ENCODE measurements around the gene JAZF1. TPM values are rescaled to one million over a fixed set of nuclear protein-coding genes. Genes with fewer than 3 reads are reported as not detected.

JAZF1 gene
- total and polyA plus RNA-seq, 2 of the 4 experiments (the other 2 are of a cell fraction), result 8.4 to 10.5 TPM

DNA sequence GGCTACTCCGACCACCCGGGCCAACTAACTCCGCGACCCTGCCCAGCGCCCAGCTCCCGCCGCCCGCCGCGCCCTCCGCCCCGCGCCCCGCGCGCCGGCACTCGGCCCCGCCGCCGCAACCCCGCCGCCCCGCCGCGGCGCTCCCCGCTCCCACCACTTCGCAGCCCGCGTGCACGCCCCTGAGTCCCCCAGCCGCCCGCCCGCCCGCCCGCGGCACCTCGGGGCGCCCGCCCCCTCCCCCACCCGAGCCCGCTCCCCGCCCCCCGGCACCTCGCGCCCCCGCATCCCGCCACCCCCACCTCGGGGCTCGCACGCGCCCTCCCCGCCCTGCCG, 598 bp downstream of the JAZF1 start:
- H3K9me1 ChIP-seq (ENCODE audit: insufficient read depth, low read length), result peaks cover 15% of the 10 kb centered on the region
- BruUV-seq (replicated peaks), result no TSS peak
- H2AFZ ChIP-seq (replicated peaks; ENCODE audit: low read length, poor library complexity), result peak overlapping the region; percentile 81
- H3K4me3 ChIP-seq (ENCODE audit: insufficient read depth, low read depth, low read length), result peak overlapping the region; percentile 100
- no peak overlapping the region for H3K14ac ChIP-seq (replicated peaks; ENCODE audit: low read depth, low read length)
- peaks cover 24% of the 10 kb centered on the region for H3K4me1 ChIP-seq (ENCODE audit: control insufficient read depth, insufficient read depth, low read length)
- no peak overlapping the region for H3K4me2 ChIP-seq (ENCODE audit: low read depth, low read length)
- no peaks in the 10 kb centered on the region for H3K36me3 ChIP-seq (ENCODE audit: control insufficient read depth, insufficient read depth, low read length)
- ChIA-PET POLR2A (ENCODE audit: unreplicated experiment) (no interaction called here), CTCF (no interaction called here)
- intact Hi-C loops (cut with micrococcal nuclease), result no loop called here
- no peak overlapping the region for H3K56ac ChIP-seq (ENCODE audit: extremely low read depth, insufficient read depth, low read length)
- dilution Hi-C loops (cut with HindIII; ENCODE audit: low sequenced_read_pairs, unreplicated experiment), result no loop called here
- H2AK9ac ChIP-seq (replicated peaks; ENCODE audit: low read depth, low read length, poor library complexity), result no peak overlapping the region
- H4K5ac ChIP-seq (ENCODE audit: low read depth, low read length), result no peak overlapping the region
- no peak overlapping the region for H3K9ac ChIP-seq (ENCODE audit: low read depth, low read length)
- no peak overlapping the region for H3K4ac ChIP-seq (ENCODE audit: low read depth, low read length)
- H3K27ac ChIP-seq (ENCODE audit: insufficient read depth, low read length), result peak overlapping the region; percentile 98; the same call in 1 of the 2 replicates
- no peak for DNase-seq
- H3K27me3 ChIP-seq (ENCODE audit: control insufficient read depth, insufficient read depth, low read length), result no peaks in the 10 kb centered on the region
- peaks cover 5% of the 10 kb centered on the region; the same call in 1 of the 2 replicates for H4K20me1 ChIP-seq (ENCODE audit: insufficient read depth, low read length)
- peaks cover 21 to 32% of the 10 kb centered on the region in 2 experiments for H3K79me1 ChIP-seq (ENCODE audit: low read depth in 1 of 2, low read length in 2 of 2)
- no peak overlapping the region for H3K18ac ChIP-seq (ENCODE audit: low read depth, low read length)
- no peak overlapping the region for H2AK5ac ChIP-seq (ENCODE audit: low read depth, low read length)
- peak; percentile 15 for ATAC-seq (ENCODE audit: low read depth)
- H2BK5ac ChIP-seq (ENCODE audit: low read depth, low read length, poor library complexity, severe bottlenecking), result peak overlapping the region; percentile 89
- H4K91ac ChIP-seq (ENCODE audit: insufficient read depth, low read depth, low read length), result no peak overlapping the region
- H2BK120ac ChIP-seq (ENCODE audit: low read depth, low read length), result no peak overlapping the region
- in situ Hi-C loops (cut with MboI; ENCODE audit: low sequenced_read_pairs), result no loop called here
- H4K8ac ChIP-seq (ENCODE audit: low read depth in 2 of 2, low read length in 2 of 2), result no peak overlapping the region
- WGBS, 2 experiments (ENCODE audit: extremely low coverage in 2 of 2, insufficient read length in 1 of 2), result no CpG with 5 or more reads among the region's 55 CpGs
- no peaks in the 10 kb centered on the region for H3K9me3 ChIP-seq (ENCODE audit: control insufficient read depth, insufficient read depth, low read length)
- no peak for TF ChIP-seq BHLHE40 (IDR thresholded peaks at IDR 0.05; ENCODE audit: low read depth, low read length)
- no peak for TF ChIP-seq CTCF (conservative IDR thresholded peaks at IDR 0.05; ENCODE audit: low read depth, low read length)
- no peak for TF ChIP-seq NFE2L2 (IDR thresholded peaks at IDR 0.05; ENCODE audit: low read depth, low read length)
- no peak for TF ChIP-seq SMC3 (IDR thresholded peaks at IDR 0.05; ENCODE audit: low read depth, low read length)
- no peak for TF ChIP-seq FOS (IDR thresholded peaks at IDR 0.05; ENCODE audit: low read depth, low read length)
- no peak for TF ChIP-seq ELK1 (IDR thresholded peaks at IDR 0.05; ENCODE audit: borderline replicate concordance, low read depth, low read length)
- no peak overlapping the region for H2BK15ac ChIP-seq (ENCODE audit: low read depth, low read length)
- H2BK20ac ChIP-seq (ENCODE audit: low read depth, low read length), result no peak overlapping the region
- H3K23ac ChIP-seq (ENCODE audit: low read depth, low read length), result no peak overlapping the region

Data from IMR-90 (cell line).